NCI-H2107 (cell line): ENCODE results near the gene COA3.

Experiments used
- DNase-seq: peaks from one replicate; lab custom pipeline; 2025; lab: John Stamatoyannopoulos, UW

Gene COA3

GRCh38 chr17:42798383-42799380 is at the start of gene COA3, which contains the start of gene CNTD1:
Gene COA3 (minus strand): TSS chr17:42798704. CDS start chr17:42798681, 23 bp downstream.
Gene CNTD1 (plus strand): TSS chr17:42798861. CDS start chr17:42799068, 207 bp downstream.
- peak; percentile 46 for DNase-seq

GRCh38 chr17:42848093-42848492 is 49.6 kb upstream of the COA3 start:
- no peak for DNase-seq

- no peak for DNase-seq
Measured at GRCh38 chr17:42846594-42847280, 48.2 kb upstream of the COA3 start.

- no peak for DNase-seq
Measured at GRCh38 chr17:42845918-42846593, 47.6 kb upstream of the COA3 start.

- DNase-seq = no peak
Measured at GRCh38 chr17:42845556-42845917, 47.0 kb upstream of the COA3 start.

GRCh38 chr17:42844761-42845555 is 46.5 kb upstream of the COA3 start:
- no peak for DNase-seq

GRCh38 chr17:42844271-42844670 is 45.8 kb upstream of the COA3 start, which contains the start of gene AOC2:
Gene AOC2 (plus strand): TSS chr17:42844580. CDS start chr17:42844627, 47 bp downstream.
- no peak for DNase-seq

GRCh38 chr17:42843358-42843934 is 44.9 kb upstream of the COA3 start:
- no peak for DNase-seq

- DNase-seq = no peak
Measured at GRCh38 chr17:42841975-42842685, 43.6 kb upstream of the COA3 start.

GRCh38 chr17:42835732-42836131 is 37.2 kb upstream of the COA3 start:
- no peak for DNase-seq

- no peak for DNase-seq
Measured at GRCh38 chr17:42833767-42834422, 35.4 kb upstream of the COA3 start.

- DNase-seq = peak; percentile 76
Measured at GRCh38 chr17:42832934-42833766, 34.6 kb upstream of the COA3 start, which contains the start of gene PSME3. Gene PSME3 (plus strand): TSS chr17:42833397. CDS start chr17:42833632, 235 bp downstream.

GRCh38 chr17:42832213-42832933 is 33.9 kb upstream of the COA3 start:
- no peak for DNase-seq

- no peak for DNase-seq
Measured at GRCh38 chr17:42830971-42831370, 32.5 kb upstream of the COA3 start.

- DNase-seq = no peak
Measured at GRCh38 chr17:42827472-42827871, 29.0 kb upstream of the COA3 start.

GRCh38 chr17:42821176-42821575 is 22.7 kb upstream of the COA3 start:
- no peak for DNase-seq

GRCh38 chr17:42819939-42820535 is 21.5 kb upstream of the COA3 start:
- peak; percentile 24 for DNase-seq

GRCh38 chr17:42818379-42818778 is 19.9 kb upstream of the COA3 start:
- DNase-seq = no peak
